Measurements from ENCODE around the gene TRIM32.

TRIM32 gene

DNA sequence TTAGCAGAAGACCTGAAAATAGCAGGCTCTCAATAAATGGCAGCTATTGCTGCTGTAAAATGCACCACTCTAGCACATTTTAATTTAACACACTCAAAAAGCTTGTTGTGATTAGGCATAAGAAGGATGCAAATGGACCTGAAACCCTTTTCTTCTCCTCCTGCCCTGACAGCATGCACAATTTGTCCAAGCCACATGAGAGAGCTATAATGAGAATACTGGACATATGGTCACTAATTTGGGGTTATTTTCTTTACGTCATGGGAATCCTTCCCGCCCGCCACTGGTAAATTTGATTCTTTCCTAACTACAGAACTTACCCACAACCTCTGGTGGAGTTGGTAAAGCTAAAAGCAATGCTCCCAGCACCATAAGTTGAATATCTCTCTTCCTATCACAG, 62.1 kb downstream of the TRIM32 start:
- Histone ChIP-seq H3K4me3 (ENCODE audit: low read depth, low read length) (no peak overlapping the region), H3K27me3 (no peaks in the 10 kb centered on the region), H3K4me1 (no peaks in the 10 kb centered on the region), H3K9me3 (no peaks in the 10 kb centered on the region), H3K36me3 (no peaks in the 10 kb centered on the region; the same call in 1 of the 2 replicates)
- TF ChIP-seq, protein P1, sequence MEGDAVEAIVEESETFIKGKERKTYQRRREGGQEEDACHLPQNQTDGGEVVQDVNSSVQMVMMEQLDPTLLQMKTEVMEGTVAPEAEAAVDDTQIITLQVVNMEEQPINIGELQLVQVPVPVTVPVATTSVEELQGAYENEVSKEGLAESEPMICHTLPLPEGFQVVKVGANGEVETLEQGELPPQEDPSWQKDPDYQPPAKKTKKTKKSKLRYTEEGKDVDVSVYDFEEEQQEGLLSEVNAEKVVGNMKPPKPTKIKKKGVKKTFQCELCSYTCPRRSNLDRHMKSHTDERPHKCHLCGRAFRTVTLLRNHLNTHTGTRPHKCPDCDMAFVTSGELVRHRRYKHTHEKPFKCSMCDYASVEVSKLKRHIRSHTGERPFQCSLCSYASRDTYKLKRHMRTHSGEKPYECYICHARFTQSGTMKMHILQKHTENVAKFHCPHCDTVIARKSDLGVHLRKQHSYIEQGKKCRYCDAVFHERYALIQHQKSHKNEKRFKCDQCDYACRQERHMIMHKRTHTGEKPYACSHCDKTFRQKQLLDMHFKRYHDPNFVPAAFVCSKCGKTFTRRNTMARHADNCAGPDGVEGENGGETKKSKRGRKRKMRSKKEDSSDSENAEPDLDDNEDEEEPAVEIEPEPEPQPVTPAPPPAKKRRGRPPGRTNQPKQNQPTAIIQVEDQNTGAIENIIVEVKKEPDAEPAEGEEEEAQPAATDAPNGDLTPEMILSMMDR (IDR thresholded peaks at IDR 0.05; ENCODE audit: low read depth, low read length) = no peak
- DNase-seq = no peak

DNA sequence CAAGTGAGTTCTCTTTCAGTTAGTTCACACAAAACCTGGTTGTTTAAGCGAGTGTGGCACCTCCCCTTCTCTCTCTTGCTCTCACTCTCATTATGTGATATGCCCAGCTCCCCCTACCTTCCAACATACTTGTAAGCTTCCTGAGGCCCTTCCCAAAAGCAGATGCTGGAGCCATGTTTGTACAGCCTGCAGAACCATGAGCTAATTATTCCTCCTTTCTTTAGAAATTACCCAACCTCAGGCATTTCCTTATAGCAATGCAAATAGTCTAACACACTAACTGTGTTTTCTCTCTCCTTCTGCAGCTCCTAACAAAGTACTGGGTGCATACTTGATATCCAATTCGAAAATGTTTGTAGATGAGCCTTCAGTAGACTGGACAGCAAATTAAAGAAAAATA, 62.7 kb downstream of the TRIM32 start:
- Histone ChIP-seq H3K27me3 (no peaks in the 10 kb centered on the region), H3K9me3 (no peaks in the 10 kb centered on the region), H3K36me3 (no peaks in the 10 kb centered on the region; the same call in 1 of the 2 replicates), H3K4me3 (ENCODE audit: low read depth, low read length) (no peak overlapping the region), H3K4me1 (no peaks in the 10 kb centered on the region)
- TF ChIP-seq, protein P1 (IDR thresholded peaks at IDR 0.05; ENCODE audit: low read depth, low read length) = no peak
- DNase-seq = no peak

DNA sequence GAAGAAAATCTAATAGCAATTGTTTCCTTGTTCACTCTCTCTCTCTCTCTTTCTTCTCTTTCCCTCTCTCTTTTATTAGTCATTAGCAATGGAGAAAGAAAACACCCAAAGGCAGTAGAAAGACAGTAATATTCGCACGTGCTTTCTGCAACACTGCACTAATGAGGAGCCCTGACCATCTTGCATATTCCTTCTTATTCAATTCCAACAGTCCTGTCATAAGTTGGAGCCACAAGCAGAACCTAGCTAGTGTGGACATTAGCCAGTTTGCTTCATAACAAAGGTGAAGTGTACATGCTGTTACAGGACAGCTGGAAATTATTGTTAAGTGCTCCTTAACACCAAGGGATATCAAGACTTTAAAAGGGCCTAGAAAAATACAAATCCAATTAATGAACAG, 63.4 kb downstream of the TRIM32 start:
- no peaks in the 10 kb centered on the region for H3K4me1 ChIP-seq
- H3K36me3 ChIP-seq = no peaks in the 10 kb centered on the region; the same call in 1 of the 2 replicates
- TF ChIP-seq, protein P1 (IDR thresholded peaks at IDR 0.05; ENCODE audit: low read depth, low read length) = no peak
- no peak overlapping the region for H3K4me3 ChIP-seq (ENCODE audit: low read depth, low read length)
- H3K9me3 ChIP-seq = no peaks in the 10 kb centered on the region
- no peaks in the 10 kb centered on the region for H3K27me3 ChIP-seq
- DNase-seq = no peak

Measured in BE2C (cell line).